Measurements from ENCODE around the gene LLPH.

GRCh38 chr12:66164349-66164821, 33.8 kb upstream of the LLPH start:
- TF ChIP-seq RAD21 (IDR thresholded peaks at IDR 0.05; ENCODE audit: low read depth) (no peak), EP300 (IDR thresholded peaks at IDR 0.05; ENCODE audit: borderline replicate concordance) (no peak), NFIC (IDR thresholded peaks at IDR 0.05) (no peak), YY1 (IDR thresholded peaks at IDR 0.05; ENCODE audit: low read depth) (no peak), CEBPB (IDR thresholded peaks at IDR 0.05) (no peak), FOXM1 (IDR thresholded peaks at IDR 0.05; ENCODE audit: borderline replicate concordance, low read depth) (no peak), TAF1 (IDR thresholded peaks at IDR 0.05; ENCODE audit: low read depth) (no peak), TEAD4 (IDR thresholded peaks at IDR 0.05) (no peak), USF1 (IDR thresholded peaks at IDR 0.05) (no peak), CREB1 (IDR thresholded peaks at IDR 0.05; ENCODE audit: low read depth) (no peak), ZBTB7A (IDR thresholded peaks at IDR 0.05; ENCODE audit: low read depth) (no peak), TCF12 (IDR thresholded peaks at IDR 0.05; ENCODE audit: low read depth) (no peak)
- TF ChIP-seq, protein P1, sequence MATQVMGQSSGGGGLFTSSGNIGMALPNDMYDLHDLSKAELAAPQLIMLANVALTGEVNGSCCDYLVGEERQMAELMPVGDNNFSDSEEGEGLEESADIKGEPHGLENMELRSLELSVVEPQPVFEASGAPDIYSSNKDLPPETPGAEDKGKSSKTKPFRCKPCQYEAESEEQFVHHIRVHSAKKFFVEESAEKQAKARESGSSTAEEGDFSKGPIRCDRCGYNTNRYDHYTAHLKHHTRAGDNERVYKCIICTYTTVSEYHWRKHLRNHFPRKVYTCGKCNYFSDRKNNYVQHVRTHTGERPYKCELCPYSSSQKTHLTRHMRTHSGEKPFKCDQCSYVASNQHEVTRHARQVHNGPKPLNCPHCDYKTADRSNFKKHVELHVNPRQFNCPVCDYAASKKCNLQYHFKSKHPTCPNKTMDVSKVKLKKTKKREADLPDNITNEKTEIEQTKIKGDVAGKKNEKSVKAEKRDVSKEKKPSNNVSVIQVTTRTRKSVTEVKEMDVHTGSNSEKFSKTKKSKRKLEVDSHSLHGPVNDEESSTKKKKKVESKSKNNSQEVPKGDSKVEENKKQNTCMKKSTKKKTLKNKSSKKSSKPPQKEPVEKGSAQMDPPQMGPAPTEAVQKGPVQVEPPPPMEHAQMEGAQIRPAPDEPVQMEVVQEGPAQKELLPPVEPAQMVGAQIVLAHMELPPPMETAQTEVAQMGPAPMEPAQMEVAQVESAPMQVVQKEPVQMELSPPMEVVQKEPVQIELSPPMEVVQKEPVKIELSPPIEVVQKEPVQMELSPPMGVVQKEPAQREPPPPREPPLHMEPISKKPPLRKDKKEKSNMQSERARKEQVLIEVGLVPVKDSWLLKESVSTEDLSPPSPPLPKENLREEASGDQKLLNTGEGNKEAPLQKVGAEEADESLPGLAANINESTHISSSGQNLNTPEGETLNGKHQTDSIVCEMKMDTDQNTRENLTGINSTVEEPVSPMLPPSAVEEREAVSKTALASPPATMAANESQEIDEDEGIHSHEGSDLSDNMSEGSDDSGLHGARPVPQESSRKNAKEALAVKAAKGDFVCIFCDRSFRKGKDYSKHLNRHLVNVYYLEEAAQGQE (IDR thresholded peaks at IDR 0.05; ENCODE audit: low read depth): no peak
- TF ChIP-seq, protein P2, sequence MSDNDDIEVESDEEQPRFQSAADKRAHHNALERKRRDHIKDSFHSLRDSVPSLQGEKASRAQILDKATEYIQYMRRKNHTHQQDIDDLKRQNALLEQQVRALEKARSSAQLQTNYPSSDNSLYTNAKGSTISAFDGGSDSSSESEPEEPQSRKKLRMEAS (IDR thresholded peaks at IDR 0.05): no peak
